Thoracic aorta (tissue), 2 donors: ENCODE results near the gene CDAN1. TPM values are rescaled to one million over a fixed set of nuclear protein-coding genes. Genes with fewer than 3 reads are reported as not detected.

ENCODE experiments used
- ATAC-seq: fragments of 150-250 bp; one replicate; pipeline ENCODE4 v1.8.0; 2017; ENCODE audit warnings: low read depth; ENCODE audit not compliant: insufficient number of reproducible peaks, low FRiP score
- DNase-seq: peaks from one replicate; pipeline ENCODE4 v3.0.0-alpha.2; 2020; ENCODE audit warnings: low spot score
- H3K27ac ChIP-seq, 2 donors: fragments of 200-600 bp; sonication (generic); 1 replicate in 1 of 2; 2 replicates in 1 of 2; pipeline ENCODE4 v1.5.1; 2016; ENCODE audit warnings: mild to moderate bottlenecking in 2 of 2, moderate library complexity in 2 of 2
- H3K27me3 ChIP-seq: fragments of 200-600 bp; sonication (generic); replicated peaks from 2 replicates; pipeline ENCODE4 v1.6.0; 2016; ENCODE audit warnings: mild to moderate bottlenecking; ENCODE audit not compliant: insufficient read depth
- H3K36me3 ChIP-seq: fragments of 200-600 bp; sonication (generic); one replicate; pipeline ENCODE4 v1.5.1; 2016
- H3K4me1 ChIP-seq, 2 donors: fragments of 200-600 bp; sonication (generic); 1 replicate in 1 of 2; 2 replicates in 1 of 2; pipeline versions ENCODE4 v1.5.1 to v1.6.0; 2016; ENCODE audit warnings: low read depth in 2 of 2, mild to moderate bottlenecking in 1 of 2; ENCODE audit not compliant: control insufficient read depth in 1 of 2
- H3K4me3 ChIP-seq: fragments of 200-600 bp; sonication (generic); 2 replicates; pipeline ENCODE4 v1.5.1; 2016; ENCODE audit warnings: mild to moderate bottlenecking
- H3K9me3 ChIP-seq: fragments of 200-600 bp; sonication (generic); 2 replicates; pipeline ENCODE4 v1.5.1; 2016
- total RNA-seq, 2 donors: library from RNA; depleted of rRNA; stranded (reverse); fragments of >200 nt; gene quantifications; one replicate each; pipeline versions ENCODE4 v1.1.0 to v1.2.3, GENCODE V29; 2016
- TF ChIP-seq, protein P1 (sequence below): fragments of 200-600 bp; sonication (generic); IDR thresholded peaks from one replicate; pipeline ENCODE4 v1.5.1; 2019; ENCODE audit warnings: antibody characterized with exemption

Gene CDAN1
- total RNA-seq, 2 donors from 2014 or later, result 16.2 to 19.1 TPM

DNA sequence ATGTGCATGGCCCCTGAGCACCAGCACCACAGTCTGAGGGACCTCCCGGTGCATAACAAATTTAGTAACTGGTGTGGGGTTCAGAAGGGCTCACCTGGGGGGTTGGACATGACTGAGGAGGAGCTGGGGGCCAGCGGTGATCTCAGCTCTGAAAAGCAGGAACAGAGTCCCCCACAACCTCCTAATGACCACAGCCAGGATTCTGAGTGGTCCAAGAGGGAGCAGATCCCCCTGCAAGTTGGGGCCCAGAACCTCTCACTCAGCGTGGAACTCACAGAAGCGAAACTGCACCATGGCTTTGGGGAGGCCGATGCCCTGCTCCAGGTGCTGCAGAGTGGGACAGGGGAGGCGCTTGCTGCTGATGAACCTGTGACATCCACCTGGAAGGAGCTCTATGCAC, 43.0 kb downstream of the CDAN1 start:
- DNase-seq (no peak), ATAC-seq (no peak)
- H3K9me3 ChIP-seq, result no peaks in the 10 kb centered on the region
- no peak overlapping the region for H3K4me3 ChIP-seq
- peaks cover 31% of the 10 kb centered on the region for H3K36me3 ChIP-seq
- peaks cover 3 to 16% of the 10 kb centered on the region in 2 donors for H3K4me1 ChIP-seq
- TF ChIP-seq, protein P1, sequence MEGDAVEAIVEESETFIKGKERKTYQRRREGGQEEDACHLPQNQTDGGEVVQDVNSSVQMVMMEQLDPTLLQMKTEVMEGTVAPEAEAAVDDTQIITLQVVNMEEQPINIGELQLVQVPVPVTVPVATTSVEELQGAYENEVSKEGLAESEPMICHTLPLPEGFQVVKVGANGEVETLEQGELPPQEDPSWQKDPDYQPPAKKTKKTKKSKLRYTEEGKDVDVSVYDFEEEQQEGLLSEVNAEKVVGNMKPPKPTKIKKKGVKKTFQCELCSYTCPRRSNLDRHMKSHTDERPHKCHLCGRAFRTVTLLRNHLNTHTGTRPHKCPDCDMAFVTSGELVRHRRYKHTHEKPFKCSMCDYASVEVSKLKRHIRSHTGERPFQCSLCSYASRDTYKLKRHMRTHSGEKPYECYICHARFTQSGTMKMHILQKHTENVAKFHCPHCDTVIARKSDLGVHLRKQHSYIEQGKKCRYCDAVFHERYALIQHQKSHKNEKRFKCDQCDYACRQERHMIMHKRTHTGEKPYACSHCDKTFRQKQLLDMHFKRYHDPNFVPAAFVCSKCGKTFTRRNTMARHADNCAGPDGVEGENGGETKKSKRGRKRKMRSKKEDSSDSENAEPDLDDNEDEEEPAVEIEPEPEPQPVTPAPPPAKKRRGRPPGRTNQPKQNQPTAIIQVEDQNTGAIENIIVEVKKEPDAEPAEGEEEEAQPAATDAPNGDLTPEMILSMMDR, result no peak
- H3K27ac ChIP-seq, result no peak overlapping the region
- no peaks in the 10 kb centered on the region for H3K27me3 ChIP-seq

DNA sequence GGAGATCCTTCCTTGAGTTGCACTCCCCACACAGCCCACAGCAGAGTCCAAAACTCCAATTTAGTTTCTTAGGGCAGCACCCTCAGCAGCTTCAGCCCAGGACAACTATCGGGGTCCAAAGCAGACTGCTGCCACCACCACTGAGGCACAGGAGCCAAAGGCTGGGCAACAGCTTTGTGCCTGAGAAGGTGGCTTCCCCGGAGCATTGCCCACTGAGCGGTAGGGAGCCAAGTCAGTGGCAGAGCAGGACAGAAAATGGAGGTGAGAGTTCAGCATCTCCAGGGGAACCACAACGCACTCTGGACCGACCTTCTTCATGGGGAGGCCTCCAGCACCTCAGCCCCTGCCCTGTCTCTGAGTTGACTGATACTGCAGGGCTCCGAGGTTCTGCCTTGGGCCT, 43.4 kb downstream of the CDAN1 start:
- no peak for DNase-seq
- H3K27me3 ChIP-seq, result no peaks in the 10 kb centered on the region
- peaks cover 3 to 16% of the 10 kb centered on the region in 2 donors for H3K4me1 ChIP-seq
- no peak overlapping the region for H3K27ac ChIP-seq
- no peaks in the 10 kb centered on the region for H3K9me3 ChIP-seq
- TF ChIP-seq, protein P1, result no peak
- peaks cover 31% of the 10 kb centered on the region for H3K36me3 ChIP-seq
- no peak overlapping the region for H3K4me3 ChIP-seq
- no peak for ATAC-seq

DNA sequence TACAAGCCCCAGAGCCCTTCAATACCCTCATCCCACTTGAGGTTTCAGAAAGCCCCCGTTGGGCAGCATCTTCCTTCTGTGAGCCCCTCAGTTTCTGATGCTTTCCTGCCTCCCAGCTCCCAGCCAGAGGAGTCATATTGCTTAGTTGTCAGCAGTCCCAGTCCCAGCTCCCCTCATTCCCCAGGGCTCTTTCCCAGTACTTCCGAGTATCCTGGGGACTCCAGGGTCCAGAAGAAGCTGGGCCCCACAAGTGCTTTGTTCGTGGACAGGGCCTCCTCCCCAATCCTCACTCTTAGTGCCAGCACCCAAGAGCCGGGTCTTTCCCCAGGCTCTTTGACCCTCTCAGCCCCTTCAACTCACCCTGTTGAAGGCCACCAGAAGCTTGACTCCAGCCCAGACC, 43.9 kb downstream of the CDAN1 start:
- no peak for DNase-seq
- no peaks in the 10 kb centered on the region for H3K9me3 ChIP-seq
- H3K27ac ChIP-seq, result no peak overlapping the region
- H3K27me3 ChIP-seq, result no peaks in the 10 kb centered on the region
- peaks cover 3 to 16% of the 10 kb centered on the region in 2 donors for H3K4me1 ChIP-seq
- TF ChIP-seq, protein P1, result no peak
- peaks cover 29% of the 10 kb centered on the region for H3K36me3 ChIP-seq
- no peak for ATAC-seq
- H3K4me3 ChIP-seq, result no peak overlapping the region

- Histone ChIP-seq H3K9me3 (no peaks in the 10 kb centered on the region), H3K27me3 (no peaks in the 10 kb centered on the region), H3K4me3 (no peak overlapping the region), H3K4me1 (peaks cover 3 to 16% of the 10 kb centered on the region in 2 donors), H3K36me3 (peaks cover 25% of the 10 kb centered on the region), H3K27ac (no peak overlapping the region)
- no peak for DNase-seq
- ATAC-seq, result no peak
- TF ChIP-seq, protein P1, result no peak
Measured at GRCh38 chr15:42692536-42692935, 44.4 kb downstream of the CDAN1 start.

DNA sequence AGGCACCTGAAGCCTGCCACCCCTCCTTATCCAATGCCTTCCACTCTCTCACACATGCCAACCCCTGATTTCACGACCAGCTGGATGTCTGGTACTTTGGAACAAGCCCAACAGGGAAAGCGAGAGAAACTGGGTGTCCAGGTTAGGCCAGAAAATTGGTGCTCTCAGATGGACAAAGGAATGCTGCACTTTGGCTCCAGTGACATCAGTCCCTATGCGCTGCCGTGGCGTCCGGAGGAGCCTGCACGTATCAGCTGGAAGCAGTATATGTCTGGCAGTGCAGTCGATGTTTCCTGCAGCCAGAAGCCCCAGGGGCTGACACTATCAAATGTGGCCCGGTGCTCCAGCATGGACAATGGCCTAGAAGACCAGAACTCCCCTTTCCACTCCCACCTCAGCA, 45.2 kb downstream of the CDAN1 start:
- Histone ChIP-seq H3K27ac (no peak overlapping the region), H3K9me3 (no peaks in the 10 kb centered on the region), H3K4me3 (no peak overlapping the region), H3K27me3 (no peaks in the 10 kb centered on the region), H3K4me1 (peaks cover 3 to 16% of the 10 kb centered on the region in 2 donors), H3K36me3 (peaks cover 31% of the 10 kb centered on the region)
- DNase-seq (no peak), ATAC-seq (no peak)
- TF ChIP-seq, protein P1, result no peak
